Parathyroid adenoma (tissue), 2 donors: ENCODE results near the gene AATK.

Source experiments
- H2AFZ ChIP-seq: fragments of 300-600 bp; sonication (generic); one replicate; pipeline ENCODE4 v1.7.0; 2017; ENCODE audit warnings: antibody characterized with exemption, mild to moderate bottlenecking
- H3K27ac ChIP-seq: fragments of 300-600 bp; sonication (generic); one replicate; pipeline ENCODE4 v1.7.0; 2017
- H3K27me3 ChIP-seq: fragments of 300-600 bp; sonication (generic); one replicate; pipeline ENCODE4 v1.7.0; 2017; ENCODE audit warnings: low read length; ENCODE audit not compliant: control insufficient read depth, insufficient read depth
- H3K36me3 ChIP-seq: fragments of 300-600 bp; sonication (generic); one replicate; pipeline ENCODE4 v1.7.0; 2017; ENCODE audit warnings: low read length; ENCODE audit not compliant: control insufficient read depth, insufficient read depth
- H3K4me1 ChIP-seq: fragments of 300-600 bp; sonication (generic); one replicate; pipeline ENCODE4 v1.7.0; 2017; ENCODE audit warnings: control low read depth
- H3K4me2 ChIP-seq: fragments of 300-600 bp; sonication (generic); one replicate; pipeline ENCODE4 v1.7.0; 2017; ENCODE audit warnings: low read length
- H3K4me3 ChIP-seq: fragments of 300-600 bp; sonication (generic); one replicate; pipeline ENCODE4 v1.7.0; 2017; ENCODE audit warnings: low read depth, low read length
- H3K79me2 ChIP-seq: fragments of 300-600 bp; sonication (generic); one replicate; pipeline ENCODE4 v1.7.0; 2017; ENCODE audit warnings: control low read depth
- H3K9ac ChIP-seq: fragments of 300-600 bp; sonication (generic); one replicate; pipeline ENCODE4 v1.7.0; 2017; ENCODE audit warnings: mild to moderate bottlenecking
- H3K9me3 ChIP-seq: fragments of 300-600 bp; sonication (generic); one replicate; pipeline ENCODE4 v1.7.0; 2017; ENCODE audit warnings: low read length; ENCODE audit not compliant: control insufficient read depth
- CTCF ChIP-seq: fragments of 300-600 bp; sonication (generic); IDR thresholded peaks from one replicate; pipeline ENCODE4 v1.7.0; 2017; ENCODE audit warnings: antibody characterized with exemption, mild to moderate bottlenecking
- donor health status: primary hyperparathyroidism.

AATK gene

GRCh38 chr17:81117672-81118198, 48.3 kb downstream of the AATK start:
- Histone ChIP-seq H3K4me3 (no peak overlapping the region), H3K79me2 (no peaks in the 10 kb centered on the region), H3K27ac (no peak overlapping the region), H2AFZ (no peak overlapping the region), H3K27me3 (no peaks in the 10 kb centered on the region), H3K4me1 (no peaks in the 10 kb centered on the region), H3K36me3 (no peaks in the 10 kb centered on the region), H3K9ac (no peak overlapping the region), H3K9me3 (no peaks in the 10 kb centered on the region), H3K4me2 (no peak overlapping the region)
- no peak for TF ChIP-seq CTCF

DNA sequence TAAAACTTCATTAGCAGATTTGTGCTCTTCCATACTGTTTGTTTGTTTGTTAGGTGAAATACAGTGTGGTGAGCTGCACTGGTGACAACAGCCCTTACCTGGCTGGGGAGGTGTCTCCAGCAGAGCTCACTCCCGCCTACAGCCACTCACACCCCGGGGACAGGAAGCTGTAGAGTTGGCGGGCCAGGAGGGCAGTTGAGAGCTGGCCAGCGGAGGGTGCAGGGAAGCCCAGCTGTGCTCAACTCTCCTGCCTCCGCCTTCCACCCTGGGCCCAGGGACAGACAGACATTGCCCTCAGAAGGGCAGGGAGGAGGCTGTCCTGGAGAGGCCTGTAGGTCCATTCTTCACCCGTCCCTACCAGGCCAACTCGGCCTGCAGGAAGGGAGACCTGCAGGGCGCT, 49.3 kb downstream of the AATK start:
- no peaks in the 10 kb centered on the region for H3K79me2 ChIP-seq
- H3K9ac ChIP-seq, result no peak overlapping the region
- no peaks in the 10 kb centered on the region for H3K36me3 ChIP-seq
- no peak overlapping the region for H3K4me2 ChIP-seq
- no peak overlapping the region for H3K27ac ChIP-seq
- TF ChIP-seq CTCF, result no peak
- H3K27me3 ChIP-seq, result no peaks in the 10 kb centered on the region
- no peaks in the 10 kb centered on the region for H3K9me3 ChIP-seq
- no peak overlapping the region for H2AFZ ChIP-seq
- no peak overlapping the region for H3K4me3 ChIP-seq
- no peaks in the 10 kb centered on the region for H3K4me1 ChIP-seq

- H3K79me2 ChIP-seq, result no peaks in the 10 kb centered on the region
- no peaks in the 10 kb centered on the region for H3K4me1 ChIP-seq
- no peaks in the 10 kb centered on the region for H3K9me3 ChIP-seq
- H3K4me3 ChIP-seq, result no peak overlapping the region
- H2AFZ ChIP-seq, result no peak overlapping the region
- no peaks in the 10 kb centered on the region for H3K36me3 ChIP-seq
- H3K9ac ChIP-seq, result no peak overlapping the region
- no peak for TF ChIP-seq CTCF
- H3K4me2 ChIP-seq, result no peak overlapping the region
- H3K27ac ChIP-seq, result no peak overlapping the region
- no peaks in the 10 kb centered on the region for H3K27me3 ChIP-seq
Observed at GRCh38 chr17:81115749-81116464, 50.1 kb downstream of the AATK start.

GRCh38 chr17:81115219-81115618, 50.8 kb downstream of the AATK start:
- TF ChIP-seq CTCF, result no peak
- no peak overlapping the region for H3K4me2 ChIP-seq

More at GRCh38 chr17:81115219-81115618, 50.8 kb downstream of the AATK start:
- Histone ChIP-seq H3K4me3 (no peak overlapping the region), H2AFZ (no peak overlapping the region), H3K27ac (no peak overlapping the region), H3K9ac (no peak overlapping the region), H3K27me3 (no peaks in the 10 kb centered on the region), H3K36me3 (no peaks in the 10 kb centered on the region), H3K9me3 (no peaks in the 10 kb centered on the region), H3K79me2 (no peaks in the 10 kb centered on the region), H3K4me1 (no peaks in the 10 kb centered on the region)
